AG08395 (cell line): ENCODE data around the gene GIMAP1.
A peak's percentile ranks its signal among the peaks of the same experiment; 100 is the strongest.
"Not testable (repeated sequence)": the region's sequence is repeated elsewhere in the genome, so short reads cannot be mapped to it uniquely, and the experiment has no call there.

ENCODE experiments used
- DNase-seq: peaks from one replicate; pipeline ENCODE4 v3.0.0; 2012; ENCODE audit warnings: mixed read lengths, low spot score

Gene GIMAP1

GRCh38 chr7:150716368-150716767 lies at the start of gene GIMAP1:
Gene GIMAP1, plus strand, starts transcription at chr7:150716613. Its CDS starts 2,435 bp downstream, at chr7:150719048.
- DNase-seq: no peak

- no peak for DNase-seq
These were observed 47.9 kb upstream of the GIMAP1 start for GRCh38 chr7:150668472-150668911.

GRCh38 chr7:150668977-150669376 lies 47.4 kb upstream of the GIMAP1 start:
- no peak for DNase-seq

- not testable (repeated sequence) for DNase-seq
These were observed 44.4 kb upstream of the GIMAP1 start for GRCh38 chr7:150671798-150672585.

- DNase-seq: no peak
These were observed 40.7 kb upstream of the GIMAP1 start for GRCh38 chr7:150675714-150676113.

- DNase-seq: not testable (repeated sequence)
These were observed 40.1 kb upstream of the GIMAP1 start for GRCh38 chr7:150676276-150676675.

- DNase-seq: not testable (repeated sequence)
These were observed 39.6 kb upstream of the GIMAP1 start for GRCh38 chr7:150676854-150677253.

GRCh38 chr7:150678601-150679000 lies 37.8 kb upstream of the GIMAP1 start:
- not testable (repeated sequence) for DNase-seq

GRCh38 chr7:150680364-150680763 lies 36.0 kb upstream of the GIMAP1 start:
- not testable (repeated sequence) for DNase-seq

GRCh38 chr7:150685219-150686029 lies 31.0 kb upstream of the GIMAP1 start, which contains the start of gene GIMAP2:
Gene GIMAP2, plus strand, starts transcription at chr7:150685706. Its CDS starts 1,354 bp downstream, at chr7:150687060.
- peak; percentile 38 for DNase-seq

- no peak for DNase-seq
These were observed 30.3 kb upstream of the GIMAP1 start for GRCh38 chr7:150686030-150686631.

- DNase-seq: no peak
These were observed 27.8 kb upstream of the GIMAP1 start for GRCh38 chr7:150688630-150689029.

- DNase-seq: no peak
These were observed 20.8 kb upstream of the GIMAP1 start for GRCh38 chr7:150695654-150696053.

- no peak for DNase-seq
These were observed 13.2 kb upstream of the GIMAP1 start for GRCh38 chr7:150703209-150703608.

GRCh38 chr7:150715293-150715692 lies 1.1 kb upstream of the GIMAP1 start:
- no peak for DNase-seq

- DNase-seq: no peak
These were observed 675 bp upstream of the GIMAP1 start for GRCh38 chr7:150715738-150716137.

- no peak for DNase-seq
These were observed 526 bp downstream of the GIMAP1 start for GRCh38 chr7:150716939-150717338.

GRCh38 chr7:150717814-150718420 lies 1.5 kb downstream of the GIMAP1 start:
- no peak for DNase-seq

GRCh38 chr7:150719436-150719835 lies 3.0 kb downstream of the GIMAP1 start:
- DNase-seq: no peak

GRCh38 chr7:150719960-150720891 lies 3.8 kb downstream of the GIMAP1 start:
- no peak for DNase-seq

- DNase-seq: no peak
These were observed 5.6 kb downstream of the GIMAP1 start for GRCh38 chr7:150721970-150722373.
